ENCODE data around the gene PTPRK.

PTPRK gene

DNA sequence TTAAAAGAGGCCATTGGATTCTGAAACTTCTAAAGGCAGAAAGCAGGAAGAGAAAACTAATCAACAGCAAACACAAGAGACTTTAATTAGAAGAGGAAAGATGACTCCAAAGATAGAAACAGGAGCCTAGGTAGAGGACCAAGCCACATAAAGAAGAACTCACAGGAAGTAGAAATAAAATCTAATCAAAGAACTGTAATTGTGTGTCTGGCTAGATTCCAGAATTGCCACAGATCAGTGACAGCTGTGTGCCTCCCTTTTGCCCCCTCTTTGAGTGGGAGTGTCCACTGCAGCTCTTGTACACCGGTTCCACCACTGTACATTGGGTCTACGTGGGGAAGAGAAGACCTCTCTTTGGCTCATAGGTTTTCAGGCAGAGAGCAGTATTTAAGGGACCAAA lies 597.3 kb downstream of the PTPRK start:
- no peak for DNase-seq (ENCODE audit: low read depth, low spot score)

DNA sequence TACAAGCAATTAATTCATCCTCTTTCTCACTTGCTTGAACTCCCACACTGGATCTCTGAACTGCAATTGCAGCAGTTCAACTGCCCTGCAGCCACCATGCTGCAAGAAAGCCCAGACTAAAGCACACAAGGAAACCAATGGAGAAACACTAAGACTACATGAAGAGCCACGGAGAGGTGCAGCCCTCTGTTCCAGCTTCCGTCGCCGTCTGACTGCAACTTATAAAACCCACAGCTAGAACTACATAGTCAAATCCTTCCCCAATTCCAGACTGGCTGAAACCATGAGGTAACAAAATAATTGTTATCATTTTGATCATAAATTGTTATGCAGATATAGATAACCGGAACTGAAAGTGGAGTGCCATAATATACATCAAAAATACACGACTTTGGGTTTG lies 598.4 kb downstream of the PTPRK start:
- DNase-seq (ENCODE audit: low read depth, low spot score), result no peak

DNA sequence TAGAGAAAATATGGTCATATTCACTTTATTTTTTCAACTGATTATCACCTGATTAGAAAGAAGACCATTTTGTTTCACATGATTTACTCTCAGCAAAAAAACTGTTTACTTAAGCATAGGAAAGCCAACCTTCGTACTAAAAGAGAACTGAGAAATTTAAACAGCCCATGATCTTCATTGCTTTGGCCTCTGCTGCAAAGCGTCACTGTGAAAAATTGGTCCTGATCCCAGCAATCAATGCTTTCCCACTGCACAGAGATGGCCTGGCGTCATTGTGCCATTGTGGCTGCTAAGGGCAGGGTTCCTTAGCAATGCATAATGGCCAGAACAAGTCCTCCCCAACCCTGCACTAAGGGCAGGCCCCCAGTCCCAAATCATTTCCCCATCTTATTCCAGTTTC lies 599.6 kb downstream of the PTPRK start:
- DNase-seq (ENCODE audit: low read depth, low spot score), result no peak
